Fibroblast of gingiva (primary cell): ENCODE measurements around the gene UPF2.
"Not testable (repeated sequence)": the region's sequence is repeated elsewhere in the genome, so short reads cannot be mapped to it uniquely, and the experiment has no call there.

ENCODE experiments used
- DNase-seq: peaks from one replicate; pipeline ENCODE4 v3.0.0-alpha.2; 2011; ENCODE audit warnings: low read depth

The UPF2 gene

DNA sequence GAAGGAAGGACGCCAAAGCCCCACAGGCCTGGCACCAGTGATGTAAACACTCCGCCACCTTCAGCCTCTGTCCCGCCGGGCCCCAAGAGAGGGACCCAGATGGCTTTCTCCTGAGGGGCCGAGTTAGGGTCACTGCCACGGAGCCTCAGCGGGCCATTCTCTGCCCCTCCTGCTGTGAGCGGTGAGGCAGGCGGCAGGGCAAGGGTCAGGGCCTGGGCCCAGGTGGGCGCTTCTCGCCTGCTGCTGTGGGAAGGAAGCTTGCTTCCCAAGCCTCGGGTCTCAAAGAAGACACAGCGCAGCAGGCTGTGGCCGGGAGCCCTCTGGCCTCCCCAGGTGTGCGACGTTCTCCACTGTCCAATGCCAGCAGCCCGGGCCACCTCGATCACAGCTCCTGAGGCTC lies 134.7 kb downstream of the UPF2 start:
- no peak for DNase-seq

DNA sequence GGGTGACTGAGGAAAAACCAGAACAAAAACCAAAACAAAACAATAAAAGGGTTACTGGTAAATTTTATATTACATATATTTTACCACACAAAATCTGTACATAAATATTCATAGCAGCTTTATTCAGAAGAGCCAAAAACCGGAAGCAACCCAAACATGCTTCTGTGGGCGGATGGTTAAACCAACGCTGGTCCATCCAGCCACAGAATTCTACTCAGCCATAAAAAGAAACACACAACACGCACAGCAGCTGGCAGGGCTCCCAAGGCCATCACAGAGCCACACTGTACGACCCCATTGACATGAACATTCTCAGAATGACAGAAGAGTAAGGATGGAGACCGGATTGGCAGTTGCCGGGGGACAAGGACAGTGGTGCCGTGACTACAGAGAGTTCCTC lies 135.9 kb downstream of the UPF2 start:
- DNase-seq, result no peak

DNA sequence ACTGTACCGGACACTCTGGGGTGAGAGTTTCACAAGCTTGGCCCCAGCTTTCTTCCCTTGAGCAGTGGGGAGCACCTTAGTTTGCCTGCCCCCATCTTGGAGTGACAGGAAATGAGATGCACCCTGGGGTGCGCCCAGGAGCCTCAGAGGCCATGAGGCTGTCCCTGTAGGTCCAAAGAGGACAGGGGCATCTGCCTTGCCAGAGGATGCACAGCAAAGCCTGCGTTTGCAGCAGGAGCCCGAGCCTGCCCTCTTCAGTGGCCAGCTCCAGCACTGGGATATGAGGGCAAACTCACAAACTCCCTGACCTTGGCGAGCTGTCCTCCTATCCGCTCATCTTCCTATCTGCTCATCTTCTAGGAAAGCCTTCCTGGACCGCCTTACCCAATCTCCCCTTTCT lies 140.0 kb downstream of the UPF2 start:
- no peak for DNase-seq

DNA sequence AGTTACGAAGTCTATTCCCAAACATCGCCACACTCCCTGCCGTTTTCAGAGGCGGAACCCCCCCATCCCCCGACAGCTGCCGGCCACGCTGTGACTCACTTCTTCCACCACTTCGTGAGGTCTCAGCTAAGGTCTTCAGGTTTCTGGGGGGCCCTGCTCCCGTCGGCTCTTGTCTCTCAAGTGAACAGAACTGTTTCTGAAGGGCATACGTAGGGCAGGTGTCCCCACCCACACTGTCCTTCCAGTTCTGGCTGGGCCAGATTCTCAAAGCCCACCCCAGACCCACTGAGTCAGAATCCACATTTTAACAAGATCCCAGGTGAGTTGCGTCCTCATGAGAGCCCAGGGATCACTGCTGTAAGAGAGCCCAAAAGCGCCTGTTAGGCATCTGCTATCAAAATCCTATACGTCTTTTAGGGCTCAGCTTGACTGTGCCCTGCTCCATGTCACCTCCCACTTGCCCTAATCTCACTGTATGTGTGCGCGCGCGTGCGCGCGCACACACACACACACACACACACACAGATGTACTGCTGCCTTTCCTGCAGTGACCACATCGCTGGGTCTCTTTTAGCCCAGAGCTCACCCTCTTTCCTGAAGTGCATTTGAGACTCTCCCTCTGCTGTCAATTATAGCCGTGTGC lies 140.7 kb downstream of the UPF2 start:
- DNase-seq, result no peak

DNA sequence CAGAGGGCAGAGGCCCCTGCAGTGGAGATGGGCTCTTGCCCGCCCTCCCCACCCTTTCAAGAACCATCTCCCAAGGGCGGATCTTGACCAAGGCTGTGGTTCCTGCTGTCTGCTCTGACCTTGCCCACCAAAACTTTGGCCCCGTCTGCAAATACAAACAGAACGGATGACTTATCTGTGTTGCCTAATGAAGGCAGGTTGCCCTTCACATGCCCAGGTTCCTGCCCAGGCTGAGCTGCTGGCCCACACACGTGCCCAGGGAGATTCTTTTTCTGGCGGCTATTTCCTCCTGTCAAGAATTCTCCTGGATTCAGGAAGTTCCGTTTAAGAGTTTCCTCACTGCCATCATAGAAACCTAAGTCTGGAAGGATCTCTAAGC lies 141.2 kb downstream of the UPF2 start:
- DNase-seq, result no peak

DNA sequence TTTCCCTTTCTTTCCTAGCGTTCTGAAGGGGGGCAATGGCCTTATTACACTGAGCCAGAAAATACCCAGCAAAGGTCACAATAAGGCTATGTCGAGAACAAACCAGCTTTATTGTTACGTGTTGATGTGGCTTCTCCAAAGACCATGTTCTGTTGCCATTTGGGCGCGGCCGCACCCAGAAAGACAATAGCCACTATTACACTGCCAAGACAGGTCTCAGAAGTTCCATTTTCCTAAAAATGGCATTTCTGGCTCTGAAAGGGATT lies 141.6 kb downstream of the UPF2 start:
- DNase-seq, result no peak

DNA sequence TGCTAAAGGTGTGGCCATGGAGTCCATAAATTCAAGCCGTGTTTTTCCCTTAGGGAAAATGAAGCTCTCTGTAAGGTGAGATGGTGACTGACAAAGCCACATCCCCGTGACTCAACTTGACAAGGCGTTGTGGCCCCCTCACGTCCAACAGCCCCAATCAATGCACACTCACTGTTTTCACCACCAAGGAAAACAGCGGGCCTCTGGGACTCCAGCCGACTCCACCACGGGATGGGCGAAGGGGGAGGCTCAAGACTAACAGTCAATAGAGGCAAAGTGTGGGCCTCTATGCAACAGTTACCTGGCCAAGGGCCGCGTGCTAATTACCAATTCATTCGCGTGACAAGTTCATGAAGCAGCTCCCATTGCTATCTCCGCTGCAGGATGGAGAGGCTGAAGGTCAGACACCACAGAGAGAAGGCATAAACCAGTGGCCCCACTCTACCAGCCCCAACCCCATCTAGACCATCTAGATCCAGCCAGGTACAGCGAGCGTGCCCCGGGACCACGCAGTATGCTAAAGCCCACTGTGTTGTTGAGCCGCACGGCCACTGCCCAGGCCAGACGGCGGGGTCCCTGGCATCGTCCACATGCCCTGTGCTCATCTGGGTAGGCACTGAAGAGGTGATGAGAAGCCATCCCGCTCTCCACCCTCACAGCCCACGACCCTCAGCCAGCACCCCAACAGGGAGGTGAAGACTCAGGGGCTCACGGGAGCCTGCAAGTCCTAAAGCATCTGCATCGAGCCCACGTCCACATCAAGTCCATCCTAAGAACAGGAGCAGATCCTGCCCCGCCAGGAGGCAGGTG lies 143.3 kb downstream of the UPF2 start:
- DNase-seq, result no peak

DNA sequence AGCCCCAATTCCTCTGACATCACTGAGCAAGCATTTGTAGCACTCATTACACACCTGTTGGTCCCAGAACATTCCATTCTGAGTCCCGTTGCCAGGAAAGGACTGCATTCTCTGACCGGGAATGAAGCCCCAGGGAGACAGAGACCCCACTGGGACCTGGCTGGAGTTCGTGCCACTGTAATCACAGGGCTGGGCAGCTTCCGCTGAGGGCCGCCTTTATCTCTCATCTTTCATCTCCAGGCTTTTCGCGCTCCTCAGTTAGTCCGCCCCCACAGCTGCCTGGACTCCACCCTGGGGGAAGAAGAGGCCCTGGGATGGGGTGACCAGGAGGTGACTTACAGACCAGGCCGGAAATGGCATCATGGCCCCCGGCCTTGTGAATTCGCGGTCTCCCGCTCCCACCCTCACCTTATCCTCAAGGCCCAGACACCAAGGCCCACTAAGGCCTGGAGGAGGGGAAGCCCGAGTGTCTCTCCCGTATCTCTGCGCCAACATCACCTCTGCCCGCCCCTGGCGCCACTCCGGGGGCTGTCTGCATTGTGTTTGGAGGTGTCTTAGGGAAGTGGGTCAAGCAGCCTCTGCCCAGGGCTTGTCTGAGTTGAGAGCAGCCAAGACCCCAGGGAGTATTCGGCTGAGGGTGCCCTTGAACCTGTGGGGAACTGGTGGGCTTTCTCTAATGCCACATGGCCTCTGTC lies 144.1 kb downstream of the UPF2 start:
- no peak for DNase-seq

DNA sequence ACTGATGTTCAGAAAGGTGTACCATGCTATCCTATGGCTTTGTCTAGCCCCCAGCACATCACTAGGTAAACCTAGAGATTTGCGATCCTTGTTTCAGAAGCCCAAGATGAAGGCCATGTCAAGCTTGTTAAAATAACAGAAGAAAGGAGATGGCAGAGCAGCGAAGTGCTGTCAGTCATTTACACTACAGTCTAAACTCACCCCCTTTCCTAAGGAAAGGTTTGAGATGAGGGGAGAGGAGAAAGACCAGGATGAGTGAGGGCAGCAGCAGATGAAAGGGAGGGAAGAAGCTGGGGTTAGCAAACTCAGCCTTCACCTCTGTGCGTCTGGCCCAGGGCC lies 144.6 kb downstream of the UPF2 start:
- DNase-seq, result no peak

DNA sequence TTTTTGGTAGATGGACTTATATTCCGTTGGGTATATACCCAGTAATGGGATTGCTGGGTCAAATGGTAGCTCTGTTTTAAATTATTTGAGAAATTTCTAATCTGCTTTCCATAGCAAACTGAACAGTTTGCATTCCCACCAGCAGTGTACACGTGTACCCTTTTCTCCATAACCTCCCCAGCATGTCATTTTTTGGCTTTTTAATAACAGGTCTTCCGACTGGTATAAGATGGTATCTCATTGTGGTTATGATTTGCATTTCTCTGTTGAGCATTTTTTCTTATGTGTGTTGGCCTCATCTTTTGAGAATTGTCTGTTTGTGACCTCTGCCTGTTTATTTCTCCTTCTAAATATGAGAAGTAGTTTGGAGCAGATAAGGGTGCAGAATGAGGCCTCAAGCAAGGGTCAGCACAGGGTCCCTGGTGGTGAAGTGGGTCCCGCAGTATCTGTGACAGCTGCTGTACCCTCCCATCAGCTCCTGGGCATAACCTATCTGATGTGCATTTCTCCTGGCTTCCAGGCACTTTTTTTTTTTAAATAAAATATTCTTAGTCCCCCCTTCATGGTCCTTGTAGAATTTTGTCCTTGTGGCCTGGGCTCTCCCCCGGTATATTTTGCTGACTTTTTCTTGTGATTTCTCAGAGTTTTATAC lies 145.9 kb downstream of the UPF2 start:
- DNase-seq, result no peak

DNA sequence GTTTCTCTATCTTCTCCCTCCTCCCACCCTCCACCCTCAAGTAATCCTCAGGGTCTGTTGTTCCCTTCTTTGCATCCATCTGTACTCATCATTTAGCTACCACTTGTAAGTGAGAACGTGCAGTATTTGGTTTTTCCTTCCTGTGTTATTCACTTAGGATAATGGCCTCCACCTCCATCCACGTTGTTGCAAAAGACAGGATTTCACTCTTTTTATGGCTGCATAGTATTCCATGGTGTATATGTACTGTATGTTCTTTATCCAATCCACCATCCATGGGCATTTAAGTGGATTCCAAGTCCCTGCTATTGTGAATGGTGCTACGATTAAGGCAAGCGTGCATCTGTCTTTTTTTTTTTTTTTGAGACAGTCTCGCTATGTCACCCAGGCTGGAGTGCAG lies 147.0 kb downstream of the UPF2 start:
- DNase-seq, result no peak

DNA sequence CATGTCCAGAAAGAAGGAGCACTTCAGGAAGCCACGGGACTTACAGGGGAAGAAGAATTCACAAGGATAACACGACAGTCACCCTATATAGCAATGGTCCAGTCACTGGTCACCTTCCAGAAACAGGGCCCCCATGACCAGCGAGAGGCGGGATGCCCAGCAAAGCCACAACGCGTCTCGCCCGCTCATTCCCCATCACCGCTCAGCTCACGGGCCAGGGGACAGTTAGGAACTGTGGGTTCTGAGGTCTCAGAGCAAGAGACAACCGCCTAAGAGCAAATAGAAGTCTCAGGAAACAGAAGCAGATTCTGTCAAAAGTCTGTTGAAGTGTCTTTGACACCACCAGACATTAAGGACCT lies 147.5 kb downstream of the UPF2 start:
- DNase-seq, result no peak

DNA sequence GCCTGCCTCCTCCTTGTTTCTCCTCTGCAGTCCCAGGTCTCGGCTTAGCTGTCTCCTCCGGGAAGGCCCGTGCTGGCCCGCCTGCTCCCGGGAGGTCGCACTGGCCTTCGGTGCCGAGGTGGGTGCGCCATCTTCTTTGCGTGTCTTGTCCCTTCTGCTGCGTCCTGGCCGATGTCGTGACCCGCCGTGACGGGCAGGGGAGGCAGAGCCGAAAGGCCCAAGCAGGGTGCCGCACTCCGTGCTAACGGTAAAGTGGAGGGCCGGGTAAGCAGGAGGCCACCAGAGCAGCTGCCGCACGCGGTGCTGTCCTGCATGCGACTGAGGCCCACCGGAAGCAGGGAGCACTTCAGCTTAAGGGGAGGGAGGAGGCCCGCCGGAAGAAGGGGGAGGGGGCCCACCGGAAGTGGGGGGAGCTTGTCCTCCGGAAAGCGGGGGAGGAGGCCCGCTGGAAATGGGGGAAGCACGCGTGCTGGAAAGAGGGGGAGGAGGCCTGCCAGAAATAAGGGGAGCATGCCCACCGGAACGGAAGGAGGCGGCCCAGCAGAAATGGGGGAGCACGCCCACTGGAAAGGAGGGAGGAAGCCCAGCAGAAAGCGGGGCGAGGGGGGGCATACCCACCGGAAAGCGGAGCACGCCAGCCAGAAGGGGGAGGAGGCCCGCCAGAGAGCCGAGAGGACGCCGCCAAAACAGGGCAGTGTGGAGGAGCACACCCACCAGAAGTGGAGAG lies 148.1 kb downstream of the UPF2 start:
- DNase-seq, result no peak

DNA sequence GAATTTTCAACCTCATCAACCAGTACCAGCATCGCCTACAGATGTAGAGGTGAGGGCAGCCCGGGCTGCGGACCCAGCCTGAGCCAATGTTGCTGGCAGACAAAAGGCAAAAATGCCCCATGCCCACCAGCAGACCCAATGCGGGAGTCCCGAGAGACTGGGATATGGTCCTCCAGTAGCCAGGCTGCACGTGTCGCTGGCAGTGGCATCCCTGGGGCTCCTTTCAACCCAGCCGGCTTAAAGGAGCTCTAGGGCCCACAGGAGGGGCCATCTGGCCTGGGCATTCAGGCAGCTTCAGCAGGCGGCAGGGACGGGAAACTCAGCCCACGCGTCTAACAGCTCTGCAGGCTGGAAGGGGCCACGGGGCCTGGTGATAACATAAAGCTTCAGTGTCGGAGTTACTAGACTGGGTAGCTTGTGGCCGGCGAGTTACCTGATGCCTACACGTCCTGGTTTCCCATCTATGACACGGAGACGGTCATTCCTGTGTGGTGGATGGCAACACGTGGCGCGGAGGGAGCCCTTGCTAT lies 148.8 kb downstream of the UPF2 start:
- DNase-seq, result no peak

DNA sequence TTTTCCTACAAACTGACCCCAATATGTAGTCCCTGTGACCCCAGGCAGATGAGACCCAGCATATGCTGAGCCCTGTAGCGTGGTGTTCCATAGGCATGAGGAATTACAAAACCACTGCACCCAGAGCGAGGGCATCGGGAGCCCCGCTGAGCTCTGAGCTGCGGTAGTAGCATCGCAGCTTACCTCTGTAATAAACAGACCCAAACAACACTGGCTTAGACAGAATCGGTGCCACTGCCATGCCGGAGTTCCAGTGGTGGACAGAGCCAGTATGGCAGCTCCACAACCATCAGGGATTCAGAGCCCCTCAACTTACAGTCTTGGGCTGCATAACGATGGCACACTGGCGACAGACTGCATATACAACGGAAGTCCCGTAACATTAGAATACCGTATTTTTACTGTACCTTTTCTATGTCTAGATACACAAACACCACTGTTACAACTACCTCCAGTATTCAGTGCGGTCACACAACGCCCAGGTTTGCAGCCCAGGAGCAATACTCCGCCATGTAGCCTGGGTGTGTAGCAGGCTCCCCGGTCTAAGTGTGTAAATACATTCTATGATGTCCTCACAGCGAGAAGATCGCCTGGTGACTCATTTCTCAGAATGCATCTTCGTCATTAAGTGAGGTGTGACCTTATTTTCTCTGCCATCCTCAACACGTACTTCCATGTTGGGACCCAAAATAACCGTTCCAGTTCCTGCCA lies 150.7 kb downstream of the UPF2 start:
- no peak for DNase-seq

DNA sequence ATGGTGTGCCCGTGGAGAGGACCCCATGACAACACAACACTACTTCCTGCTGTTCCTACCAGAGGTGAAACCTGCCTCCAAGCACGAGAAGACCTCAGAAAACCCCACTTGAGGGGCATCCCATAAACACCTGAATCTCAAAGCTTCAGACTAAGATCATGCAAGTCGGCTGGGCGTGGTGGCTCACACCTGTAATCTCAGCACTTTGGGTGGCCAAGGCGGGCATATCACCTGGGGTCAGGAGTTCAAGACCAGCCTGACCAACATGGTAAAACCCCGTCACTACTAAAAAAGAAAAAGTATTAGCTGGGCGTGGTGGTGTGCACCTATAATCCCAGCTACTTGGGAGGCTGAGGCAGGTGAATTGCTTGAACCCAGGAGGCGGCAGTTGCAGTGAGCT lies 153.3 kb downstream of the UPF2 start:
- DNase-seq, result not testable (repeated sequence)

DNA sequence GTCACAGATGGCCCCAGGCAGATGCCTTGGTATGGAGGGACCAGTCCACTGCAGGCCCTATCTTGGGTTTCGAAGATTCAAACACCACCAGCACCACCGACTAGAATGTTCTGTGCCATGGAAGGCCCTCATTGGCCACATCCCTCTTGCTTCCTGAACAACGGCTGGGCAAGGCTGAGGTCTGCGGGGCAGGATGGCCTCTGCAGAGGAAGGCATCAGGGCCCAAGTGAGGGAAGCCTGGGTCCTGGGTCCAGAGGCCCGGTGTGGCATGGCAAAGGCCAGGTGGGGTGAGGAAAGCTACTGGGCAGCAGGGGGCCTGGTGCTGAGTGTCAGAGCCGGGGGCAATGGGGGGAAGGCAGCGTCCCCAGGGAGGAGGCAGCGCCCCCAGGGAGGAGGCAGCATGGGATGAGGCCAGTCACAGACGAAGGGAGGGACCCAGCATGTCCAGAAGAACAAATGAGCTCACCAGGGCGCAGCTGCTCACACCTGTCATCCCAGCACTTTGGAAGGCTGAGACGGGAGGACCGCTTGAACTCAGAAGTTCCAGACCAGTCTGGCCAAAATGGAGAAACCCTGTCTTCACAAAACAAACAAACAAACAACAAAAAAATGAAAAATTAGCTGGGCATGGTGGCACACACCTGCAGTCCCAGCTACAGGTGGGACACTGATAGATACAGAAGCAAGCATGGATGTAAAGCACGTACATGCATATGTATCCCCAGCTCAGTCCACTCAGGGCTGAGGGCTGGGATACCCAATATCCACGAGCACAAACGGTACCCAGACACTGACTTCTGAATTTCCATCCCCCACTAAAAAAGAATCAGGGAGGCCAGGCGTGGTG lies 155.0 kb downstream of the UPF2 start:
- DNase-seq, result no peak

DNA sequence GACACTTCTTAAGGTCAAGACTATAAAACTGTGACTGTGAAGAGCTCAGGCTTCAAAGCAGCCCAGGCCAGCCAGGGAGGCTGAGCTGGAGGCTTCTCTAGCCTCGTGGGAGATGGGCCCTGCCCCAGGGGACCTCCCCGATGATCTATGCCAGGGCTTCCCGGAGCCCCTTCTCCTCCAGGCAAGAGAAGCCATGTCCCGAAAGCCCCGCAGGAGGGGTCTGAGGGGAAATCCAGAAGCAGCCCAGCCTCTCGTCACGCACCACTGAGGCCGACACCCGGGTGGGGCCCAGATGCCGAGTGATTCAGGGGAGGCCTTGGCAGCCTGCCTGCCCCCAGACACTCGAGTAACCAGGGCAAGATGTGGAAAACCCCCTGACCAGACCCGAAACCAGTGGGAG lies 155.8 kb downstream of the UPF2 start:
- DNase-seq, result no peak

DNA sequence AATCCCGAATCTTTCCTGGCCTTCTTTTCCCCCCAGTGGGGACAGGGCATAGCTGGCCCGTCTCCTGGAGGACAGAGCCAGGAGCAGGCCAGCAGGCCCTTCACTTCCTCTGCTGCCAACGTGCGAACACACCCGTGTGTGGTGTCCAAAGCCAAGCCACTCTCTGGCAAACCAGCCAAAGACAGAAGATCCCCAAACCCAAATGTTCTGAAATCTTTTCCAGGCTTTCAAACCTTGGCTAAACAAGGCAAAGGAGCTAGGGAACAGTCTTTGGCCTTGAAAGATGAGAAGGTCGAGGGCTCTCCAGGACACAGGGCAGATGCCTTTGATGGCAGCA lies 156.5 kb downstream of the UPF2 start:
- no peak for DNase-seq

DNA sequence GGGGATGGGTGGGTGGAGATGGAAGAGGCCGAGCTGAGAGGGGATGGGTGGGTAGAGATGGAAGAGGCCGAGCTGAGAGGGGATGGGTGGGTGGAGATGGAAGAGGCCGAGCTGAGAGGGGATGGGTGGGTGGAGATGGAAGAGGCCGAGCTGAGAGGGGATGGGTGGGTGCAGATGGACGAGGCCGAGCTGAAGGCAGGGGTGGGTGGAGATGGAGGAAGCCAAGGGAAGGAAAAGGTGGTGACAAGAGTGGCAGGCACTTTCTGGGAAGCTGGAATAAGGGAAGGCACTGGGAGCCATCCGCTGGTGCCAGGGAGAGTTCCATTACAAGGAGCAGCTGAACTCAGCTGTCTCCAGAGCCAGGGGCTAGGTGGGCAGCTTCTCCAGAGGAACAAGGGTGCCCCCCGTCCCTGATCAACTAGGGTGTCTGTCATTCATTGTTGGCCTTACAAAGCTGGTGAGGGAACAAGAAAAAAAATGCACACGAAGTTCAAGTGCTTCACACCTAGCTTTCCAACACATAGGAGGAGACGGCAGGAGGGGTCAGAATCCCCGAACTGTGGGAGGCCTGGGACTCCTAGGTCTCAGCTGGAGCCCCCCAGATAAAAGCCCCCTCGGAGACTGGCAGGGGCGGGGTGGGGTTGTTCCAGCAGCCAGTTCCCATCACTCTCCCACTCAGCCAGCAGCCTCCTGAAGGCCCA lies 157.0 kb downstream of the UPF2 start:
- DNase-seq, result no peak
